Activated CD8-positive, alpha-beta memory T cell treated with anti-CD3 and anti-CD28 coated beads, Interleukin-2, amount 10 ng/mL, durations not matched to agents 7 days and 5 days (primary cell): ENCODE data around the gene C2CD2. TPM values are rescaled to one million over a fixed set of nuclear protein-coding genes. Genes with fewer than 3 reads are reported as not detected.

ENCODE experiments used
- total RNA-seq, 2 experiments: library from RNA; stranded (reverse); gene quantifications; one replicate each; pipeline ENCODE4 v1.2.3, GENCODE V29; 2021

Gene C2CD2
- total RNA-seq, 2 experiments from 2014 or later, result 6.4 to 10.7 TPM

Other genes with a start within 250 kb of the C2CD2 start
- not detected for gene RIPK4, start 187.0 kb downstream of the C2CD2 start, total RNA-seq
- gene PRDM15, start 74.7 kb downstream of the C2CD2 start, total RNA-seq, result 10 to 100 TPM; 10.8 to 13.4 TPM
- gene ZBTB21, start 56.3 kb upstream of the C2CD2 start, total RNA-seq, result 10 to 100 TPM; 14.2 to 16.3 TPM
- gene UMODL1, start 117.3 kb upstream of the C2CD2 start, total RNA-seq, result under 1 TPM in 1 of 2 experiments, not detected in 1; 0.05 TPM